PFSK-1 (cell line): ENCODE data around the gene CD3E.

Experiments
- SIN3A ChIP-seq: IDR thresholded peaks from 2 replicates; pipeline ENCODE4 v1.6.1; 2012; ENCODE audit warnings: mild to moderate bottlenecking, low read length, moderate library complexity, borderline replicate concordance; ENCODE audit not compliant: insufficient read depth
- TAF1 ChIP-seq: IDR thresholded peaks from 2 replicates; pipeline ENCODE4 v1.6.1; 2012; ENCODE audit warnings: low read length, control low read depth, borderline replicate concordance; ENCODE audit not compliant: insufficient read depth

DNA sequence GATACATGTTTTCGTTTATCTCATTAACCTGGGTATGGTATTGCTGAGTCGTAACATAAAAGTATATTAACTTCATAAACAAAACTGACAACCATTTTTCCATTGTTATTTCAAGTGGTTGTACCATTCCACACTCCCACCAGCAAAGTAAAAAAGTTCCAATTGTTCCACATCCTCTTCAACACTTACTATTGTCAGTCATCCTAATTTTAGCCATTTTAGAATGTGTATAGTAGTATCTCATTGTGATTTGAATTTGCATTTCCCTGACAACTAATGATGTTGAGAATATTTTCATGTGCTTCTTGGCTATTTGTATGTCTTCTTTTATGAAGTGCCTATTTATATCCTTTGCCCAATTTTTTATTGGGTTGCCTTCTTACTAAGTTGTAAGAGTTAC lies 10.5 kb upstream of the CD3E start:
- TF ChIP-seq TAF1 (no peak), SIN3A (no peak)
